ENCODE measurements around the gene ECT2L. TPM values are rescaled to one million over a fixed set of nuclear protein-coding genes. Genes with fewer than 3 reads are reported as not detected.

ECT2L gene
- total RNA-seq, 2 donors from 2014 or later: not detected

DNA sequence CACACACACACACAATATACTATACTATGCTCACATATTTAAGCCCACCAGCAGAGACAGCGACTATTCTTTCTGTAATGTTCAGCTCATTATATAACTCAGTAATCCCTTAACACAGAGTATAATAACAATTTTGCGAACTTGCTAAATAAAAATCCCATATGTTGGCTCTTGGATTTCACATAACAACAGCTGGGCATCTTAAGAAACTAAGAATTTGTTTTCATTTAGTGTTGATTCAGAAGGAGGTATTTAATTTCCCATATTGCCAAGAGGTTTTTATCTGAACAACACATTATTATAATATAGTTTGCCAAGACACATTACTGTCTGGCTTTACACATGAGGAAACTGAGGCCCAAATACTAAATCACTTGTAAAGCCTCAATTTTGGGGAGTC lies 7.4 kb downstream of the ECT2L start:
- intact Hi-C loops (cut with DNase I, micrococcal nuclease): no loop called here
- ATAC-seq (no peak), DNase-seq (no peak)

- intact Hi-C loops (cut with DNase I, micrococcal nuclease): no loop called here
- ATAC-seq: no peak
- DNase-seq: no peak
Measured at GRCh38 chr6:138803861-138804260, 8.0 kb downstream of the ECT2L start.

DNA sequence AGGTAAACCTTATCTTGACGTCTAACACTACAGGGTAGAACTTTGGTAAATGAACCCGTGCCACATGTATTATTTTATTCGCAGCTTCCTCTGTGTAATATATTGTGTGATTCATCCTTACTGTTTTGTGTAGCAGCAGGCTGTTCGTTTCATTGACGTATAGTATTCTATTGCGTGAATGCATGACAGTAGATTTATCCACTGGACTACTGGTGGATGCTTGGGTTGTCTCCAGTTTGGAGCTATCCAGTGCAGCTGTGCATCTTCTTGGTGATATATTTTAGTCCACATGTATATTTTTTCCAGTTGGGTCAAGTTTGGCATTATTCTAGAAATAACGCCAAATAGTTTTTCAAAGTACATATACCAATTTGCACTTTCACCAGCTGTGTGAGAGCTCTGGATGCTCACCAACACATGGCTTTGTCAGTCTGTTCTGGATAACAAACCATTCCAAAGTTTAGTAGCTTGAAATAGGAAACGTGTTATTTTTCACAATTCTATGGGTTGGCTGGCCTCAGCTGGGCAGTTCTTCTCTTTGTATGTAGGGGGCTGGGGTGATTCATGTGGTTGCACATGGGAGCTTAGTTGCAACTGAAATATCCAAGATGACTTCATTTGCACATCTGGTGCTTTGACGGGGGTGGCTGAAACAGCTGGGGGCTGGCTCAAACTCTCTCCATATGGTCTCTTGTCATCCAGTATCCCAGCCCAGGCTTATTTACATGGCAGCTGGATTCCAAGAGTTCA lies 9.3 kb downstream of the ECT2L start:
- ATAC-seq (no peak), DNase-seq (no peak)
- intact Hi-C loops (cut with DNase I, micrococcal nuclease): no loop called here

- intact Hi-C loops (cut with DNase I, micrococcal nuclease): no loop called here
- DNase-seq: no peak
- no peak for ATAC-seq
Measured at GRCh38 chr6:138806889-138807288, 11.0 kb downstream of the ECT2L start.

GRCh38 chr6:138809677-138810076 lies 13.8 kb downstream of the ECT2L start:
- no peak for ATAC-seq
- no peak for DNase-seq
- intact Hi-C loops (cut with DNase I, micrococcal nuclease): loop anchor here in 1 of 2 donors (10.0 kb wide), 1 partner anchor 175 kb away; the partner anchor contains the start of gene REPS1

DNA sequence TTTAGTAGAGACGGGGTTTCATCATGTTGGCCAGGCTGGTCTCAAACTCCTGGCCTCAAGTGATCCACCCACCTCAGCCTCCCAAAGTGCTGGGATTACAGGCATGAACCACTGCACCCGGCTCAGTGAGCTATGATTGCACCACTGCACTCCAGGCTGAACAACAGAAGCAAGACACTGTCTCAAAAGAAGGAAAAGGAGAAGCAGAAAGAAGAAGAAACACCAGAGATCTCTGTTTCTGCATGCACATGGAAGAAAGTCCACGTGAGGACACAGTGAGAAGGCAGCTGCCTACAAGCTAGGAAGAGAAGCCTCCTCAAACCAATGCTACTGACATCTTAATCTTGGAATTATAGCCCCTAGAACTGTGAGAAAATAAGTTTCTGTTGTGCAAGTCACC lies 16.0 kb downstream of the ECT2L start:
- ATAC-seq (no peak), DNase-seq (no peak)
- intact Hi-C loops (cut with DNase I, micrococcal nuclease): loop anchor here in 1 of 2 donors (10.0 kb wide), 1 partner anchor 173 kb away; the partner anchor contains the start of gene REPS1

DNA sequence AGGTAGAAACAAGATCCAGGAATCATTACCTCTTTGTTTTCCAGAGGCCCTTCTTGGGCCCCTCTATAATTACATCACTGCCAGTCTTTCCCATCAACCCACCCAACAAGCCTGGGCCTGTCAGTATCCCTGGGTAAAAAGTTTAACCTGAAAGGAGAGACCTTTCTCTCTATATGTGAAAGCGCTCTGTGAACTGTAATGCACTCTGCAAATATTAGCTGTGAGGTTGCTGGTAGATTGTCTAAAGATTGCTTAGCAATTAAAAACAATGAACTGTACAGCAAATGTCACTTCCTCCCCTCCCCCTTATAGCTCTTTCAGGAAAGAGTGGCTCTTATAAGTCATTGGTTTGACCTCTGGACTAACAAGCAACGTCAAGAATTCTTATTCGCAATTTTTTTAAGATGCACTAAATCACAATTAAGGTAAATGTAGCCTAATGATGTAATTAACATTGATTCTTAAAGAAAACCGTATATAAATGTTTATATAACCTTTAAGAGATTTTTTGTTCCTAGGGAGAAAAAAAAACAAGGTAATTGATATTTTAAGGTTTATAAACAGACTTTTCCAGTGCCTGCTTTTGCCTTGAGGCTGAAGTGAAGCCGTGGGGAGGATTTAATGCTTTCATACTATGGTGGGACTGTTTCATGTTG lies 18.4 kb downstream of the ECT2L start:
- DNase-seq (no peak), ATAC-seq (peak; percentile 26)
- intact Hi-C loops (cut with DNase I, micrococcal nuclease): loop anchor here in 1 of 2 donors (10.0 kb wide), 1 partner anchor 170 kb away; the partner anchor contains the start of gene REPS1

- no peak for ATAC-seq
- intact Hi-C loops (cut with DNase I, micrococcal nuclease): loop anchor here (5.0 to 10.0 kb wide), 3 partner anchors 170 to 547 kb away; partner anchors contain the start of gene REPS1 (in 2 of the 2)
- no peak for DNase-seq
Measured at GRCh38 chr6:138815221-138815620, 19.3 kb downstream of the ECT2L start.

- intact Hi-C loops (cut with DNase I, micrococcal nuclease): loop anchor here (5.0 to 10.0 kb wide), 3 partner anchors 169 to 546 kb away; partner anchors contain the start of gene REPS1 (in 2 of the 2)
- ATAC-seq (peak; percentile 56), DNase-seq (no peak)
Measured at GRCh38 chr6:138815797-138816528, 20.1 kb downstream of the ECT2L start.

GRCh38 chr6:138817799-138818198 lies 21.9 kb downstream of the ECT2L start:
- DNase-seq (peak; percentile 84 to 91), ATAC-seq (peak; percentile 94)
- intact Hi-C loops (cut with DNase I, micrococcal nuclease): loop anchor here (5.0 to 10.0 kb wide), 3 partner anchors 167 to 545 kb away; partner anchors contain the start of gene REPS1 (in 2 of the 2)

DNA sequence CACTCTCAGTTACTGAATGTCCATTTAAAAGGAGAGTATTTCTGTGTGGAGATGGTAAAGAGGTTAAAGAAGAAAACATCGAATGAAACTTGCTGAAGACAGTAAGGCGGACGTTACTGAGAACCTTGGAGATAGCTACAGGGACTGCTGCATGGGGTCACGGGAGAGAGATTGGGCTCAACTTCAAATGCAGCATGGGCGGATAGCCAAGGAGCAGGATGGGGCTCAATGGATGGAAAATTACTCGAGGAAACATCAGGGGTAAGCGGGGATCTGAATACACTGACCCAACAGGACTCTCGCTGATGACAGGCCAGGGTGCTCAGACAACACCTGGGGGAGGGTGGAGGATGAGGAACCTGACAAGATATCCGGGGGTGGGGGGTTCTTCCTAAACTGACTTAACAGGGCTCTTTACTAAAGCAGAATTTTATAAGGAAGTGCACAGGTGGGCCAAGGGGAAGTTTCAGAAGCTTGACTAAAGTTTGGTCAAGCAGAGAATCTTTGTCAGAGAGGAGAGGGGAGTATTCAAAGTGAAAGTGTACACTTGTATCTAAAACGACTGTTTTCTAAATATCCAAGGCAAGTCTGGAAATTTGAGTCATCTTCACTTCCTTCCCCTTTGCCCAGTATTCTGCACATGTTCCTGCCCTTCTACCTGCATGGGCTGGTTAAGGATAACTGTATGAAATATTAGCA lies 22.8 kb downstream of the ECT2L start:
- peak in 1 of 2 donors; percentile 9 for DNase-seq
- ATAC-seq: no peak
- intact Hi-C loops (cut with DNase I, micrococcal nuclease): loop anchor here (5.0 to 10.0 kb wide), 3 partner anchors 166 to 544 kb away; partner anchors contain the start of gene REPS1 (in 2 of the 2)

- intact Hi-C loops (cut with DNase I, micrococcal nuclease): no loop called here
- ATAC-seq: no peak
- no peak for DNase-seq
Measured at GRCh38 chr6:138821519-138821918, 25.6 kb downstream of the ECT2L start.

- intact Hi-C loops (cut with DNase I, micrococcal nuclease): no loop called here
- DNase-seq (no peak), ATAC-seq (no peak)
Measured at GRCh38 chr6:138824482-138825144, 28.7 kb downstream of the ECT2L start.

DNA sequence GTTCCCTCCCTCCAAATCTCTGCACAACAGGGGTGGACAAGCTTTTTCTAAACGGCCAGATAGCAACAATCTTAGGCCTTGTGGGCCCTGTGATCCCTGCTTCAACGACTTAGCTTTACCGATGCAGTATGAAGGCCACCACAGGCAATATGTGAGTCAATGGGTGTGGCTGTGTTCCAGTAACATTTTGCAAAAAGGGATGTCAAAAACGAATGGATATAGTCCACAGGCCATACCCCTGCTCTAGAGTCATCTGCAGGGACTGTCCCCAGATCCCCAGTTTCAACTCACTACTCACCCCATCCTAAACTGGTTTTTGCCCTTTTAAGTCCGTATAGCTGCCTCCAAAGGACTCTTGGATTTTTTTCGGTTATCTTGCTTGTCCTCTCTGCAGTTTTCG lies 34.4 kb downstream of the ECT2L start:
- ATAC-seq (no peak), DNase-seq (no peak)
- intact Hi-C loops (cut with DNase I, micrococcal nuclease): no loop called here

- intact Hi-C loops (cut with DNase I, micrococcal nuclease): no loop called here
- DNase-seq (no peak), ATAC-seq (no peak)
Measured at GRCh38 chr6:138832182-138832581, 36.3 kb downstream of the ECT2L start.

- intact Hi-C loops (cut with DNase I, micrococcal nuclease): no loop called here
- no peak for DNase-seq
- ATAC-seq: no peak
Measured at GRCh38 chr6:138833816-138834539, 38.1 kb downstream of the ECT2L start.

- ATAC-seq: no peak
- intact Hi-C loops (cut with DNase I, micrococcal nuclease): no loop called here
- no peak for DNase-seq
Measured at GRCh38 chr6:138837246-138837645, 41.4 kb downstream of the ECT2L start.

GRCh38 chr6:138844192-138844591 lies 48.3 kb downstream of the ECT2L start:
- intact Hi-C loops (cut with DNase I, micrococcal nuclease): no loop called here
- no peak for DNase-seq
- no peak for ATAC-seq
